A673 (cell line): ENCODE data around the gene BGN. TPM values are rescaled to one million over a fixed set of nuclear protein-coding genes. Genes with fewer than 3 reads are reported as not detected.

Source experiments
- BruUV-seq: library from RNA; stranded (reverse); fragments of 400-500 nt; replicated peaks from 2 replicates; lab custom pipeline; 2021; lab: Mats Ljungman, UMichigan
- CTCF ChIA-PET: fragments of 300-600 bp; sonication (Branson Sonifier 250); formaldehyde crosslinking; loops from one replicate; lab custom pipeline; 2022; ENCODE audit warnings: antibody characterized with exemption; lab: Charles Lee
- POLR2A ChIA-PET: fragments of 300-600 bp; sonication (Branson Sonifier 250); formaldehyde crosslinking; loops from one replicate; lab custom pipeline; 2022; ENCODE audit warnings: antibody characterized with exemption; ENCODE audit not compliant: low non-redundant PET; lab: Charles Lee
- DNase-seq: peaks from one replicate; pipeline ENCODE4 v3.0.0-alpha.2; 2015; ENCODE audit warnings: low spot score
- H3K27ac ChIP-seq: fragments of 200-600 bp; sonication (generic); 2 replicates; pipeline ENCODE4 v1.5.1; 2016; ENCODE audit warnings: mixed run types, low read depth, mild to moderate bottlenecking, mixed read lengths, antibody characterized with exemption, low read length; ENCODE audit not compliant: poor library complexity, severe bottlenecking
- H3K27me3 ChIP-seq: fragments of 200-600 bp; sonication (generic); replicated peaks from 2 replicates; pipeline ENCODE4 v1.6.1; 2017; ENCODE audit warnings: mixed run types, low read depth, mild to moderate bottlenecking, mixed read lengths, antibody characterized with exemption, low read length; ENCODE audit not compliant: insufficient read depth, poor library complexity
- H3K36me3 ChIP-seq: fragments of 200-600 bp; sonication (generic); 2 replicates; pipeline ENCODE4 v1.6.1; 2016; ENCODE audit warnings: mixed run types, mild to moderate bottlenecking, mixed read lengths, antibody characterized with exemption, low read length; ENCODE audit not compliant: insufficient read depth, poor library complexity, severe bottlenecking
- H3K4me1 ChIP-seq: fragments of 200-600 bp; sonication (generic); 2 replicates; pipeline ENCODE4 v1.6.1; 2017; ENCODE audit warnings: mixed run types, mild to moderate bottlenecking, mixed read lengths, antibody characterized with exemption, low read length; ENCODE audit not compliant: insufficient read depth, poor library complexity, severe bottlenecking
- H3K4me3 ChIP-seq: fragments of 200-600 bp; sonication (generic); 2 replicates; pipeline ENCODE4 v1.5.1; 2016; ENCODE audit warnings: low read depth, mixed run types, mild to moderate bottlenecking, mixed read lengths, low read length; ENCODE audit not compliant: poor library complexity, severe bottlenecking
- H3K9me3 ChIP-seq: fragments of 200-600 bp; sonication (generic); 2 replicates; pipeline ENCODE4 v1.6.1; 2016; ENCODE audit warnings: mixed run types, low read depth, mild to moderate bottlenecking, mixed read lengths, antibody characterized with exemption, low read length; ENCODE audit not compliant: poor library complexity, severe bottlenecking
- EZH2 ChIP-seq: fragments of 200-600 bp; sonication (generic); IDR thresholded peaks from 2 replicates; pipeline ENCODE4 v1.6.1; 2017; ENCODE audit warnings: borderline replicate concordance, low read depth, mild to moderate bottlenecking, mixed read lengths, antibody characterized with exemption, low read length; ENCODE audit not compliant: poor library complexity, severe bottlenecking
- intact Hi-C: fragments of 100-400 bp; cut with micrococcal nuclease; formaldehyde crosslinking; loops from one replicate; pipeline ENCODE4 v1.10.0; 2022; ENCODE audit not compliant: unreplicated experiment
- total RNA-seq: library from RNA; stranded (reverse); gene quantifications from 2 replicates; pipeline ENCODE4 v1.2.3, GENCODE V29; 2021
- TF ChIP-seq, protein P1 (sequence below): fragments of 300-800, 200-600 bp; sonication (generic); conservative IDR thresholded peaks from 2 replicates; pipeline ENCODE4 v1.5.1; 2017; ENCODE audit warnings: low read depth, mild to moderate bottlenecking, antibody characterized with exemption, low read length, moderate library complexity, mixed read lengths

Gene BGN
- total RNA-seq, 1 experiment from 2014 or later, result 51.8 TPM

DNA sequence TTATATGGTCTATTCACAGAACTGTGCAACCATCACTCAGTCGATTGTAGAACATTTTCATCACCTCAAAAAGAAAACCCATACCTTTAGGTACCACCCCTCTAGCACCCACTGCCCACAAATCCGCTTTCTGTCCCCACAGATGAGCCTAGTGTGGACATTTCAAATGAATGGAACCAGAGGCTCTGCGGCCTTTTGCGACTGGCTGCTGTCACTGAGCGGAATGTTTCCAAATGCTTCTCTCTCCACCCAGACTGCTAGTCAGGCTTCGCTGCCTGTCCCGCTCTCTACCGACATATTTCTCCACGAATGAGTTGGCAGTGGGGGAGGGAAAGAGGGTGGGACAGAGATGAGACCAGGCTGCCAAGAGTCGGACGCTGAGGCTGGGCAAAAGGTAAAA is 1.7 kb upstream of the BGN start:
- H3K9me3 ChIP-seq, result no peaks in the 10 kb centered on the region
- H3K36me3 ChIP-seq, result no peaks in the 10 kb centered on the region
- H3K4me3 ChIP-seq, result no peak overlapping the region
- TF ChIP-seq, protein P1, sequence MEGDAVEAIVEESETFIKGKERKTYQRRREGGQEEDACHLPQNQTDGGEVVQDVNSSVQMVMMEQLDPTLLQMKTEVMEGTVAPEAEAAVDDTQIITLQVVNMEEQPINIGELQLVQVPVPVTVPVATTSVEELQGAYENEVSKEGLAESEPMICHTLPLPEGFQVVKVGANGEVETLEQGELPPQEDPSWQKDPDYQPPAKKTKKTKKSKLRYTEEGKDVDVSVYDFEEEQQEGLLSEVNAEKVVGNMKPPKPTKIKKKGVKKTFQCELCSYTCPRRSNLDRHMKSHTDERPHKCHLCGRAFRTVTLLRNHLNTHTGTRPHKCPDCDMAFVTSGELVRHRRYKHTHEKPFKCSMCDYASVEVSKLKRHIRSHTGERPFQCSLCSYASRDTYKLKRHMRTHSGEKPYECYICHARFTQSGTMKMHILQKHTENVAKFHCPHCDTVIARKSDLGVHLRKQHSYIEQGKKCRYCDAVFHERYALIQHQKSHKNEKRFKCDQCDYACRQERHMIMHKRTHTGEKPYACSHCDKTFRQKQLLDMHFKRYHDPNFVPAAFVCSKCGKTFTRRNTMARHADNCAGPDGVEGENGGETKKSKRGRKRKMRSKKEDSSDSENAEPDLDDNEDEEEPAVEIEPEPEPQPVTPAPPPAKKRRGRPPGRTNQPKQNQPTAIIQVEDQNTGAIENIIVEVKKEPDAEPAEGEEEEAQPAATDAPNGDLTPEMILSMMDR, result no peak
- no peak for TF ChIP-seq EZH2
- H3K27me3 ChIP-seq, result no peaks in the 10 kb centered on the region
- ChIA-PET CTCF (no interaction called here), POLR2A (no interaction called here)
- BruUV-seq, result no TSS peak
- intact Hi-C loops, result no loop called here
- no peak overlapping the region for H3K27ac ChIP-seq
- no peak for DNase-seq
- peaks cover 39% of the 10 kb centered on the region for H3K4me1 ChIP-seq

DNA sequence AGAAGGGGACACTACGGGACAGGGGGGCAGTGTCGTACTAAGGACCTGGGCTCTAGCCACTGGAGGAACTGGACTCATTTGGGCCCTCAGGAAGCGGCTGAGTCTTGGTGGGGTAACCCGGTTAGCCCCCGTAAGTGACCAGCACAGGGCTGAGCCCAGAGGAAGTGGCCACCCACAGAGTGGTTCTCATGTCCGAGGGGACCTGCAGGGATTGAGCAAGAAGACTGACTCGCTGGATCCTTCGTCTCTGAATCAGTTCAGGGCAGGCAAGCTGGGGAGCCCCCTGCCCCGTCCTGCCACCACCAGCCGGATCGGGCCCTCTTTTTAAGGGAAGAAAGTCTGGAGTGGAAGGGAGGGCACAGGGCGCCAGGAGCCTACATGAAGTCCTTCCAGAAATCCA is 719 bp upstream of the BGN start:
- ChIA-PET CTCF (interaction anchor here (1.7 kb wide), 1 partner anchor 23 kb away, joined by 9 read pairs; the partner anchor contains the start of gene HAUS7), POLR2A (no interaction called here)
- no peaks in the 10 kb centered on the region for H3K36me3 ChIP-seq
- DNase-seq, result no peak
- intact Hi-C loops, result loop anchor here (2.0 kb wide), 1 partner anchor 23 kb away; the partner anchor contains the start of gene HAUS7
- peak overlapping the region; percentile 42 for H3K27ac ChIP-seq
- H3K9me3 ChIP-seq, result no peaks in the 10 kb centered on the region
- BruUV-seq, result no TSS peak
- TF ChIP-seq EZH2, result no peak
- TF ChIP-seq, protein P1, result no peak
- H3K4me3 ChIP-seq, result no peak overlapping the region
- no peaks in the 10 kb centered on the region for H3K27me3 ChIP-seq
- H3K4me1 ChIP-seq, result peaks cover 39% of the 10 kb centered on the region

DNA sequence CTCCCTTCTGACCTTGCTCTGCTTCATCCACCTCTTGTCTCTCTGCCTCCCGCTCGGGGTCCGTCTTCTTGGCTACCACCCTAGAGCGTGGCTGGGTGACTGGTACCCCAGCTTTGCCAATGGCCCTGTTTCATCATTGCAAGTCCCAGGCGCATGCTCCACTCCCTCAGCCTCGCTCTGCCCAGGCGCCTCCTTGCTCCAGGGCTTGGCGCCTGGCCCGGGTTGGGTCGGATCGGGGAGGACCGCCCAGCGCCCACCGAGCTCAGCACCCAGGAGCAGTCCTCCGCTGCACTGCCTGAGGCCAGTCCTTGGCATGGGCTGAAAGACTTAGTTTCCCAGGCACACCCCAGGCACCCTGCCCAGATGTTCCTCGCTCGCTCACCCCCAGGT is 577 bp downstream of the BGN start:
- BruUV-seq, result no TSS peak
- Histone ChIP-seq H3K36me3 (no peaks in the 10 kb centered on the region), H3K9me3 (no peaks in the 10 kb centered on the region), H3K4me3 (peak overlapping the region; percentile 39), H3K4me1 (peaks cover 39% of the 10 kb centered on the region), H3K27me3 (no peaks in the 10 kb centered on the region), H3K27ac (peak overlapping the region; percentile 10)
- no peak for DNase-seq
- POLR2A ChIA-PET, result no interaction called here
- CTCF ChIA-PET, result interaction anchor here (1.5 to 1.7 kb wide), 2 partner anchors 24 to 34 kb away, joined by 9 read pairs; partner anchors contain the start of gene HAUS7
- intact Hi-C loops, result loop anchor here (2.0 kb wide), 1 partner anchor 25 kb away; the partner anchor contains the start of gene HAUS7
- TF ChIP-seq, protein P1, result no peak; the same call in 1 of the 2 replicates
- no peak for TF ChIP-seq EZH2
